Peyer's patch (tissue), 4 donors: ENCODE data around the gene GNG7.

Experiments
- CTCF ChIP-seq, 6 experiments: fragments of 450-650 bp in 4 of 6; fragments of 200-600 bp in 2 of 6; sonication (generic) in 1 of 6; IDR thresholded peaks; one replicate each; pipeline ENCODE4 v1.5.1; 2017 to 2019; ENCODE audit warnings: antibody characterized with exemption in 6 of 6, mild to moderate bottlenecking in 3 of 6, moderate library complexity in 1 of 6
- POLR2A ChIP-seq, 2 donors: fragments of 450-650 bp; IDR thresholded peaks; one replicate each; pipeline ENCODE4 v1.5.1; 2017; ENCODE audit warnings: antibody characterized with exemption in 2 of 2, mild to moderate bottlenecking in 2 of 2, moderate library complexity in 2 of 2

DNA sequence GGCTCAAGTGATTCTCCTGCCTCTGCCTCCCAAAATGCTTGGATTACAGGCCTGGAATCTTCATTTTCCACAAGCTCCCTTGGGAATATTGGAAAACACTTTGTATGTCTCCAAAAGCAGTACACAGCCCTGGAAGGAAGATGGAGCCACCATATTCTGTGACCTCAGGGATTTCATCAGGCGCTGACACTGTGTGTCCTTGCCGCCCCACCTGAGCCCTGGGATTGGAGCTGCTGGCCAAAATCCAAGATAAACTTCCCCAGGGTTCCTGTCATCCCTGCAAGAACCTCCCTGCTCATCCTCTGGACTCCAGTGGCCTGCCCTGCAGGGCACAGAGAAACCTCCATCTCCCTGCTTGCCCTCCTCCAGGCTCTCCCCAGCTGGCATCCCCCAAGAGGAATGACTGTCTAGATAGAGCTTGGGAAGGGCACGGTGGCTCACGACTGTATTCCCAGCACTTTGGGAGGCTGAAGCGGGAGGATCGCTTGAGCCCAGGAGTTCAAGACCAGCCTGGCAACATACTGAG is 1.3 kb upstream of the GNG7 start:
- no peak for TF ChIP-seq CTCF (IDR thresholded peaks at IDR 0.05)
- no peak for TF ChIP-seq POLR2A (IDR thresholded peaks at IDR 0.05)
